Measurements from ENCODE around the gene VAT1. TPM values are rescaled to one million over a fixed set of nuclear protein-coding genes. Genes with fewer than 3 reads are reported as not detected.

VAT1 gene
- total and polyA plus RNA-seq, 2 of the 13 experiments (the other 11 are each of a cell fraction or from before 2014, with no cell fraction given): 143 to 205 TPM

DNA sequence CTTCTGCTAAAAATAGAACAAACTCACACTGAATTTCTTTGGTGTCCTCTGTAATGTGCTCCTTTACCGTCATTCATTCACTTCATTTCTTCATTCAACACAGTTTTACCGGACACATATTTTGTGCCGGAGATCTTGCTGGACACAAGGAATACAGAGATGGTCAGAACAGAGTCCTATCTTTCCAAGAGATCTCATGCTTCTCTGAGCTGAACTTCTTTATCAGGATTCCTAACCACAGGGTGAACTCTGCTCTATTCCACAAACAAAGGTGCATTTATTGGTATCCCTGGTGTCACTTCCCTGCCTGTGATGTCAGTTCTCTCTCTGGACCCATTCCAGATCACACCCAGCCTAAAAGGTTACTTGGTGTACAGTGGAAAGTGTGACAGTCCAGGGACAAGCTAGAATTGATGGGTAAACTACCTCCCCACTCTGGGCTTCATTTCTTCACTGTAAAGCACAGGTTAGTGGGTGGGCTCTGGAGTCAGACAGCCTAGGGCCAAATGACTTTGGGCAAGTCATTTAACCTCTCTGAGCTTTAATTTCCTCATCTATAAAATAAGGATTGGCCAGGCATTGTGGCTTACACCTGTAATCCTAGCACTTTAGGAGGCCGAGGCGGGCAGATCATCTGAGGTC lies 11.4 kb downstream of the VAT1 start (continued):
- TF ChIP-seq MLXIP (CRISPR knock-in tag; IDR thresholded peaks at IDR 0.05; ENCODE audit: borderline replicate concordance) (no peak), MIER3 (CRISPR knock-in tag; IDR thresholded peaks at IDR 0.05; ENCODE audit: borderline replicate concordance) (peak; percentile 75; the same call in 1 of the 2 replicates), KLF6 (CRISPR knock-in tag; IDR thresholded peaks at IDR 0.05) (no peak), E2F2 (CRISPR knock-in tag; IDR thresholded peaks at IDR 0.05; ENCODE audit: borderline replicate concordance) (no peak), ZSCAN30 (CRISPR knock-in tag; IDR thresholded peaks at IDR 0.05) (no peak), ZBTB46 (CRISPR knock-in tag; IDR thresholded peaks at IDR 0.05; ENCODE audit: borderline replicate concordance) (no peak), HNRNPK (IDR thresholded peaks at IDR 0.05; ENCODE audit: low read depth, low read length, poor library complexity, severe bottlenecking) (no peak), HOXA9 (CRISPR knock-in tag; IDR thresholded peaks at IDR 0.05; ENCODE audit: borderline replicate concordance) (no peak), ZNF749 (CRISPR knock-in tag; IDR thresholded peaks at IDR 0.05; ENCODE audit: borderline replicate concordance) (no peak), PRMT3 (CRISPR knock-in tag; IDR thresholded peaks at IDR 0.05; ENCODE audit: borderline replicate concordance, low read depth) (no peak)
- TF ChIP-seq, protein P1, sequence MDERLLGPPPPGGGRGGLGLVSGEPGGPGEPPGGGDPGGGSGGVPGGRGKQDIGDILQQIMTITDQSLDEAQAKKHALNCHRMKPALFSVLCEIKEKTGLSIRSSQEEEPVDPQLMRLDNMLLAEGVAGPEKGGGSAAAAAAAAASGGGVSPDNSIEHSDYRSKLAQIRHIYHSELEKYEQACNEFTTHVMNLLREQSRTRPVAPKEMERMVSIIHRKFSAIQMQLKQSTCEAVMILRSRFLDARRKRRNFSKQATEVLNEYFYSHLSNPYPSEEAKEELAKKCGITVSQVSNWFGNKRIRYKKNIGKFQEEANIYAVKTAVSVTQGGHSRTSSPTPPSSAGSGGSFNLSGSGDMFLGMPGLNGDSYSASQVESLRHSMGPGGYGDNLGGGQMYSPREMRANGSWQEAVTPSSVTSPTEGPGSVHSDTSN (CRISPR knock-in tag; IDR thresholded peaks at IDR 0.05): no peak
- TF ChIP-seq, protein P2, sequence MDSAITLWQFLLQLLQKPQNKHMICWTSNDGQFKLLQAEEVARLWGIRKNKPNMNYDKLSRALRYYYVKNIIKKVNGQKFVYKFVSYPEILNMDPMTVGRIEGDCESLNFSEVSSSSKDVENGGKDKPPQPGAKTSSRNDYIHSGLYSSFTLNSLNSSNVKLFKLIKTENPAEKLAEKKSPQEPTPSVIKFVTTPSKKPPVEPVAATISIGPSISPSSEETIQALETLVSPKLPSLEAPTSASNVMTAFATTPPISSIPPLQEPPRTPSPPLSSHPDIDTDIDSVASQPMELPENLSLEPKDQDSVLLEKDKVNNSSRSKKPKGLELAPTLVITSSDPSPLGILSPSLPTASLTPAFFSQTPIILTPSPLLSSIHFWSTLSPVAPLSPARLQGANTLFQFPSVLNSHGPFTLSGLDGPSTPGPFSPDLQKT (CRISPR knock-in tag; IDR thresholded peaks at IDR 0.05; ENCODE audit: borderline replicate concordance): no peak
- TF ChIP-seq, protein P3, sequence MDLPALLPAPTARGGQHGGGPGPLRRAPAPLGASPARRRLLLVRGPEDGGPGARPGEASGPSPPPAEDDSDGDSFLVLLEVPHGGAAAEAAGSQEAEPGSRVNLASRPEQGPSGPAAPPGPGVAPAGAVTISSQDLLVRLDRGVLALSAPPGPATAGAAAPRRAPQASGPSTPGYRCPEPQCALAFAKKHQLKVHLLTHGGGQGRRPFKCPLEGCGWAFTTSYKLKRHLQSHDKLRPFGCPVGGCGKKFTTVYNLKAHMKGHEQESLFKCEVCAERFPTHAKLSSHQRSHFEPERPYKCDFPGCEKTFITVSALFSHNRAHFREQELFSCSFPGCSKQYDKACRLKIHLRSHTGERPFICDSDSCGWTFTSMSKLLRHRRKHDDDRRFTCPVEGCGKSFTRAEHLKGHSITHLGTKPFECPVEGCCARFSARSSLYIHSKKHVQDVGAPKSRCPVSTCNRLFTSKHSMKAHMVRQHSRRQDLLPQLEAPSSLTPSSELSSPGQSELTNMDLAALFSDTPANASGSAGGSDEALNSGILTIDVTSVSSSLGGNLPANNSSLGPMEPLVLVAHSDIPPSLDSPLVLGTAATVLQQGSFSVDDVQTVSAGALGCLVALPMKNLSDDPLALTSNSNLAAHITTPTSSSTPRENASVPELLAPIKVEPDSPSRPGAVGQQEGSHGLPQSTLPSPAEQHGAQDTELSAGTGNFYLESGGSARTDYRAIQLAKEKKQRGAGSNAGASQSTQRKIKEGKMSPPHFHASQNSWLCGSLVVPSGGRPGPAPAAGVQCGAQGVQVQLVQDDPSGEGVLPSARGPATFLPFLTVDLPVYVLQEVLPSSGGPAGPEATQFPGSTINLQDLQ (CRISPR knock-in tag; IDR thresholded peaks at IDR 0.05): no peak
- TF ChIP-seq, protein P4, sequence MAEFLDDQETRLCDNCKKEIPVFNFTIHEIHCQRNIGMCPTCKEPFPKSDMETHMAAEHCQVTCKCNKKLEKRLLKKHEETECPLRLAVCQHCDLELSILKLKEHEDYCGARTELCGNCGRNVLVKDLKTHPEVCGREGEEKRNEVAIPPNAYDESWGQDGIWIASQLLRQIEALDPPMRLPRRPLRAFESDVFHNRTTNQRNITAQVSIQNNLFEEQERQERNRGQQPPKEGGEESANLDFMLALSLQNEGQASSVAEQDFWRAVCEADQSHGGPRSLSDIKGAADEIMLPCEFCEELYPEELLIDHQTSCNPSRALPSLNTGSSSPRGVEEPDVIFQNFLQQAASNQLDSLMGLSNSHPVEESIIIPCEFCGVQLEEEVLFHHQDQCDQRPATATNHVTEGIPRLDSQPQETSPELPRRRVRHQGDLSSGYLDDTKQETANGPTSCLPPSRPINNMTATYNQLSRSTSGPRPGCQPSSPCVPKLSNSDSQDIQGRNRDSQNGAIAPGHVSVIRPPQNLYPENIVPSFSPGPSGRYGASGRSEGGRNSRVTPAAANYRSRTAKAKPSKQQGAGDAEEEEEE (CRISPR knock-in tag; IDR thresholded peaks at IDR 0.05; ENCODE audit: borderline replicate concordance): peak; percentile 14; the same call in 1 of the 2 replicates
